Subcutaneous adipose tissue (tissue), 4 donors: Measurements from ENCODE around the gene PRKG1. TPM values are rescaled to one million over a fixed set of nuclear protein-coding genes. Genes with fewer than 3 reads are reported as not detected.

Experiments
- total RNA-seq, 4 donors: library from RNA; depleted of rRNA; stranded (reverse); fragments of >200 nt; gene quantifications; one replicate each; pipeline ENCODE4 v1.1.0, GENCODE V29; 2016
- TF ChIP-seq, protein P1 (sequence below): fragments of 450-650 bp; IDR thresholded peaks from one replicate; pipeline ENCODE4 v1.5.1; 2016; ENCODE audit warnings: low read depth, mild to moderate bottlenecking, control low read depth, antibody characterized with exemption, moderate library complexity

PRKG1 gene
- total RNA-seq, 4 donors from 2014 or later: 7.6 to 17.2 (median 10.7) TPM

DNA sequence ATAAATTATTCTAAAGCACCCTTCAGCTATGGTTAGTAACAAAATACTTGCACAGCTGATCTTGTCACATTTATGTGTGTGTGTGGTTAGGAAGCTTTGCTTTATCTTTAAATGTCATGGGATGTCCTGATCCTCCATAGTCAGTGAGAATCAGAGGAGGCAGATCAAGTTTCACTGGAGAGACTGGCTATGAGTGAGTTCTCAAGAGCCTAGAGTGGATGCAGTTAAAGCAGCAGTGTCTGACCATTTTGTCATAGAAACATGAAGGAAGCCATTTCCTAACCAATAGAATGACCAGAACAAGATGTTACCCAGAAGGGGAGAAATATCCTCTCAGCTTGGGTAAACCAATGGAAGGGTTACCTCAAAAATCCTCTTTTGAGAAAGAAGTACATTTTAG lies 1032.6 kb downstream of the PRKG1 start:
- TF ChIP-seq, protein P1, sequence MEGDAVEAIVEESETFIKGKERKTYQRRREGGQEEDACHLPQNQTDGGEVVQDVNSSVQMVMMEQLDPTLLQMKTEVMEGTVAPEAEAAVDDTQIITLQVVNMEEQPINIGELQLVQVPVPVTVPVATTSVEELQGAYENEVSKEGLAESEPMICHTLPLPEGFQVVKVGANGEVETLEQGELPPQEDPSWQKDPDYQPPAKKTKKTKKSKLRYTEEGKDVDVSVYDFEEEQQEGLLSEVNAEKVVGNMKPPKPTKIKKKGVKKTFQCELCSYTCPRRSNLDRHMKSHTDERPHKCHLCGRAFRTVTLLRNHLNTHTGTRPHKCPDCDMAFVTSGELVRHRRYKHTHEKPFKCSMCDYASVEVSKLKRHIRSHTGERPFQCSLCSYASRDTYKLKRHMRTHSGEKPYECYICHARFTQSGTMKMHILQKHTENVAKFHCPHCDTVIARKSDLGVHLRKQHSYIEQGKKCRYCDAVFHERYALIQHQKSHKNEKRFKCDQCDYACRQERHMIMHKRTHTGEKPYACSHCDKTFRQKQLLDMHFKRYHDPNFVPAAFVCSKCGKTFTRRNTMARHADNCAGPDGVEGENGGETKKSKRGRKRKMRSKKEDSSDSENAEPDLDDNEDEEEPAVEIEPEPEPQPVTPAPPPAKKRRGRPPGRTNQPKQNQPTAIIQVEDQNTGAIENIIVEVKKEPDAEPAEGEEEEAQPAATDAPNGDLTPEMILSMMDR: no peak

DNA sequence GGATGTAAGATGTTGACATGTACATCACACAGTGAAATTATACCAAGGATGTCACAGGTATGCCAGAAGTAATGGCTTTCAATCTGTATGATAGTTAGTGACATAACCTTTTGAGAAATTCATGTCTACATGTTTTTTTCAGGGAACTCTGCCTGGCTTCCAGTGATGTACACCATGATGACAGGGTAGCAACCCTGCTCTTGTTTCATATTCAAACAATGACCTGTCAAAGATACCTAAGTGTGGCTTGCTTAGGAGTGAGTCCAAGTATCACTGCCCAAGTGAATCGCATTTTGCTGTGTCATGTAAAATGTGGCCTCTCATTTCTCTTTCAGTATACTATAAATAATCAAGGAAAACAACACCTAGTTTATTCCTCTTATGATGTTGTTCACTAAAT lies 1033.9 kb downstream of the PRKG1 start:
- TF ChIP-seq, protein P1: no peak

DNA sequence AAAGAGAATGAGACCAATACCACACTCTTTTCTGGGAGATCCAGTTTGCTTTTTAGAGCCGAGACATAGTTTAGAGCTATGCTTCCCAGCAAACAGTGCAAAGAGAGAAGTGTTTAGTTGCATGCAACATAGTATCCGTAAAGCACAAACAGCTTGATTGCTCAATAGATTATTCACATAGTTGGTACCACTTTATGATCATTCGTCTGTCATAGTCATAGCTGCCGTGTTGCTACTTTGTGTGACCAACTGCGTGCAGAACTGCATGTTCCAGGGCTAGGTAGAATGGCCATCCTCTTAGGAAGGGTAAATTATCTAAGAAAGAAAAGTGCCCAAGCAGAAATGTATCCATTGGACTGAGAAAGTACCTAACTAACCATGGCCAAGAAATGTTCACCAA lies 1036.3 kb downstream of the PRKG1 start:
- TF ChIP-seq, protein P1: no peak

DNA sequence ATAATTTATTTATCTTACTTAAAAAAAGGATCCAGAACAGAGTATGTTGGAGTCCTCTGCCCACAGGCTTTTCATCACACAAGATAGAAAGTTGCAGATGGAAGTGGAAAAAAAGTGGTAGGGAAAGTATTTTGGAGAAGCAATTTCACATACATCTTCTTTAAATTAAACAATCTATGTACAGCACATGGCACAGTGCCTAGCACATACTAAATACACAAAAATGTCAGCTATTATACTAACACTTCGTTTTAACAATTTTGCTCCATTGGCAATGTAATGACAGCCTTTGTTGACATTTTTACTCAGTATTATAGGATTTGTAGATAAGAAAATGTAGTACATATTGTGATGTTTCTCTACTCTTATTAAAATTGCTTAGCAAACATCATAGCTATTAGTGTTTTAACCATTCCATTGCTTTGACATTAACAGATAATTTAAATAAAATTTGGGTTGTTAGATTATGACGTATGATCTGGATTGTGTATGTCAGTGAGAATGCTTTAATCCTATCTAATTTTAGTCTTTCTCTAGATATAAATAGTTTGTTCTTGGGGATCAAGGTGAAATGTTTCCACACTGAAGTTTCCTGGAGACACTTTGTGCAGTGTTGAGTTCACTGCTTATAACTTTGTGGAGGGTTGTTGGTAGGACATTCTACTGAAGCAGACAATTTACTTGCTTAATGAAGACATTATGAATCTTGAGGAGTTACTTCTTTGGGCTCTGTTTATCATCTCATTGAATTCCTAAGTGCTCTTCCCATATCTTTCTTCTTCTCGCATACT lies 1037.0 kb downstream of the PRKG1 start:
- TF ChIP-seq, protein P1: no peak

DNA sequence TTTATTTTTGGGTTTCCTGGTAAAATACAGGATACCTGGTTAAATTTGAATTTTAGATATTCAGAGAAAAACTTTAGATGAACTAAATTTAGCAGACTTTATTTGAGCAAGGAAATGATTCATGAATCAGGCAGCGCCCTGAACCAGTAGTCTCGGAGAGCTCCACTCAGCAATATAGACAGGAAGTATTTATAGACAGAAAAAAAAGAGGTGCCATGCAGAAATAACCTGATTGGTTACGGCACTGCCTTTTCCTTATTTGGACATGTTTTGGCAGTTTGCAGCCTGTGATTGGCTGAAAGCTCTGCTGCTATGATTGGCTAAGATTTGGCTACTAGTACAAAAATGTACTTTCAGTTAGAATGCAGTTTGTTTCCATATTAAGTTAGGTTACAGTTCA lies 1041.5 kb downstream of the PRKG1 start:
- TF ChIP-seq, protein P1: no peak

DNA sequence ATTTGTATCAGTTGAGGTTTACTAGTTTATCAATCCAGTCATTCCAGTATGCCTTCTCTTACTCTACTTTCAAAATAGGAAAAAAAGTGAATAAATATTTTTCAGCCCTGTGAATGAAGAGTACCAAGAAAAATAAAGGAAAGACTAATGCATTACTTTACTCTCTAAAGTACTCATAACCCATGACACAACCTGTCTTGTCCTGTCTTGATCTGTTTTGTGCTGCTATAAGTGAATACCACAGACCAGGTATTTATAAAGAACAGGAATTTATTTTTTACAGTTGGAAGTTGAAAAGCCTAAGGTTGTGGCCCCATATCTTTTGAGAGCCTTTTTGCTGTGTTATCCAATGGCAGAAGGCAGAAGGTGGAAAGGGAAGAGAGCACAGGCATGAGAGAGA lies 1045.2 kb downstream of the PRKG1 start:
- TF ChIP-seq, protein P1: no peak

DNA sequence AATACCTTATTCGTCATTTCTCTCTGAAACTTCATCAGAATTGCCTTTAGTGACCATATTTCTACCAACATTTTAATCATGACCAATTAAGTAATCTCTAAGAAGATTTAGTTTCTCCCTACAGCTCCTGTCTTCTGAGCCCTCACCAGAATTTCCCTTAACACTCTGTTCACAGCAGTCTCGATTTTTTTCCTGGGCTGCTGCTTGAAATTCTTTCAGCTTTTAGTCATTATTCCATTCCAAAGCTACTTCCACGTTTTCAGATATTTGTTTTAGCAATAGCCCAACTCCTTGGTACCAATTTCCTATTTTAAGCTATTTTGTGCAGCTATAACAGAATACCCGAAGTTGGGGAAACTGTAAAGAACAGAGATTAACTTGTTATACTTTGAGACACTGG lies 1047.4 kb downstream of the PRKG1 start:
- TF ChIP-seq, protein P1: no peak
